MM.1S (cell line): ENCODE data around the gene SLC4A5.

Source experiments
- DNase-seq: peaks from one replicate; pipeline ENCODE4 v3.0.0-alpha.2; 2015
- H2AFZ ChIP-seq: fragments of 300-600 bp; sonication (generic); 2 replicates; pipeline ENCODE4 v1.6.0; 2016; ENCODE audit warnings: antibody characterized with exemption, low read length
- H3F3A ChIP-seq: fragments of 300-600 bp; sonication (generic); 2 replicates; pipeline ENCODE4 v1.6.1; 2016; ENCODE audit warnings: mild to moderate bottlenecking, antibody characterized with exemption, low read length, moderate library complexity, mixed read lengths; ENCODE audit not compliant: insufficient read depth
- H3K27ac ChIP-seq: fragments of 300-600 bp; sonication (generic); 2 replicates; pipeline ENCODE4 v1.5.1; 2016; ENCODE audit warnings: mild to moderate bottlenecking, low read length
- H3K27me3 ChIP-seq: fragments of 300-600 bp; sonication (generic); replicated peaks from 2 replicates; pipeline ENCODE4 v1.6.0; 2016; ENCODE audit warnings: low read length; ENCODE audit not compliant: insufficient read depth
- H3K36me3 ChIP-seq: fragments of 300-600 bp; sonication (generic); replicated peaks from 2 replicates; pipeline ENCODE4 v1.6.1; 2016; ENCODE audit warnings: mild to moderate bottlenecking, low read length, mixed read lengths; ENCODE audit not compliant: insufficient read depth
- H3K4me1 ChIP-seq: fragments of 300-600 bp; sonication (generic); 2 replicates; pipeline ENCODE4 v1.6.1; 2016; ENCODE audit warnings: low read length, mixed read lengths
- H3K4me2 ChIP-seq: fragments of 300-600 bp; sonication (generic); 2 replicates; pipeline ENCODE4 v1.6.0; 2016; ENCODE audit warnings: low read depth, low read length
- H3K4me3 ChIP-seq: fragments of 300-600 bp; sonication (generic); 2 replicates; pipeline ENCODE4 v1.5.1; 2016; ENCODE audit warnings: low read length, mixed read lengths
- H3K79me2 ChIP-seq: fragments of 300-600 bp; sonication (generic); 2 replicates; pipeline ENCODE4 v1.6.1; 2016; ENCODE audit warnings: mixed run types, low read length, mixed read lengths
- H3K9ac ChIP-seq: fragments of 300-600 bp; sonication (generic); 2 replicates; pipeline ENCODE4 v1.6.1; 2016; ENCODE audit warnings: low read length, mixed read lengths
- H3K9me2 ChIP-seq: fragments of 300-600 bp; sonication (generic); replicated peaks from 2 replicates; pipeline ENCODE4 v1.6.1; 2016; ENCODE audit warnings: mild to moderate bottlenecking, low read length, mixed read lengths; ENCODE audit not compliant: insufficient read depth
- H3K9me3 ChIP-seq: fragments of 300-600 bp; sonication (generic); replicated peaks from 2 replicates; pipeline ENCODE4 v1.6.1; 2016; ENCODE audit warnings: mild to moderate bottlenecking, low read length, mixed read lengths; ENCODE audit not compliant: insufficient read depth
- H4K20me1 ChIP-seq: fragments of 300-600 bp; sonication (generic); 2 replicates; pipeline ENCODE4 v1.6.1; 2016; ENCODE audit warnings: mild to moderate bottlenecking, low read length, moderate library complexity, mixed read lengths; ENCODE audit not compliant: insufficient read depth
- EZH2 ChIP-seq: fragments of 300-600 bp; sonication (generic); optimal IDR thresholded peaks from 2 replicates; pipeline ENCODE3; 2017; ENCODE audit warnings: low read depth, mild to moderate bottlenecking, antibody characterized with exemption, low read length, mixed read lengths
- EZH2phosphoT487 ChIP-seq: fragments of 300-600 bp; sonication (generic); IDR thresholded peaks from 2 replicates; pipeline ENCODE4 v1.6.1; 2018; ENCODE audit warnings: antibody characterized with exemption, low read length
- TF ChIP-seq, protein P1 (sequence below): fragments of 300-600 bp; sonication (generic); IDR thresholded peaks from 2 replicates; pipeline ENCODE4 v1.5.1; 2016; ENCODE audit warnings: antibody characterized with exemption, low read length, mixed read lengths

SLC4A5 gene

DNA sequence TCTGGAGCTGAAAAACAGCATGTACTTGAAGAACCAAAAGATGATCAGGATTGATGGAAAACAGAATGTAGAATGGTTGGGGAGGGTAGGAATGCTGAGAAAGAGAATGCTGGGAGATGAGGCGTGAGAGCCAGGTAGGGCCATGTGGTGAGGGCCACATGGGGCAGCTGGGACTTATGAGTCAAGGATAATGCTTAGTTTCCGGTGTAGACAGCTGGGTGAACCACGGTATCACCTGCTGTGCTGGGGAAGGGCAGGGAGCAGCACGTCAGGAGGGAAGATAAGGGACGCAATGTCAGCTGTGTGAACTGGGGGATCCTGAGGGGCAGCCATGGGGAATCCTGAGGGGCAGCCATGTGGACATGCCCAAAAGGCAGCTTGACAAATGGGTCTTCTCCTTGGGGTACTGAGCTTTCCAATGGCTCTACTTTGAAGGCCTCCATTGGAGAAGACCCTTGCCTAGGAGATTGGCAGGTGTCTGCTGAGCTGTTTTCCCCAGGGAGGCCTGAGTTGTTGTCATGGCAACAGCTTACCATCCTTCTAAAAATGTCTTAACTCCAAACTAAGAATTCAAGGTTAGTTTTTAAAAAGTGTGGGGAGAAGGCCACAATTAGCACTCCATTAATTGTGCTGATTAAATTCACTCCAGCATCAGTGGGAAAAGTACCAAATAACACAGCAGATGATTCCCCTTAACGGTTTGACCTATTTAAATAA is 93.7 kb downstream of the SLC4A5 start:
- TF ChIP-seq EZH2 (no peak), EZH2phosphoT487 (no peak)
- TF ChIP-seq, protein P1, sequence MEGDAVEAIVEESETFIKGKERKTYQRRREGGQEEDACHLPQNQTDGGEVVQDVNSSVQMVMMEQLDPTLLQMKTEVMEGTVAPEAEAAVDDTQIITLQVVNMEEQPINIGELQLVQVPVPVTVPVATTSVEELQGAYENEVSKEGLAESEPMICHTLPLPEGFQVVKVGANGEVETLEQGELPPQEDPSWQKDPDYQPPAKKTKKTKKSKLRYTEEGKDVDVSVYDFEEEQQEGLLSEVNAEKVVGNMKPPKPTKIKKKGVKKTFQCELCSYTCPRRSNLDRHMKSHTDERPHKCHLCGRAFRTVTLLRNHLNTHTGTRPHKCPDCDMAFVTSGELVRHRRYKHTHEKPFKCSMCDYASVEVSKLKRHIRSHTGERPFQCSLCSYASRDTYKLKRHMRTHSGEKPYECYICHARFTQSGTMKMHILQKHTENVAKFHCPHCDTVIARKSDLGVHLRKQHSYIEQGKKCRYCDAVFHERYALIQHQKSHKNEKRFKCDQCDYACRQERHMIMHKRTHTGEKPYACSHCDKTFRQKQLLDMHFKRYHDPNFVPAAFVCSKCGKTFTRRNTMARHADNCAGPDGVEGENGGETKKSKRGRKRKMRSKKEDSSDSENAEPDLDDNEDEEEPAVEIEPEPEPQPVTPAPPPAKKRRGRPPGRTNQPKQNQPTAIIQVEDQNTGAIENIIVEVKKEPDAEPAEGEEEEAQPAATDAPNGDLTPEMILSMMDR: no peak
- H3K4me3 ChIP-seq: no peak overlapping the region
- no peak overlapping the region for H3K27ac ChIP-seq
- DNase-seq: no peak
- H2AFZ ChIP-seq: no peak overlapping the region
- H3K79me2 ChIP-seq: no peaks in the 10 kb centered on the region
- H3K9me2 ChIP-seq: no peaks in the 10 kb centered on the region
- H3K9me3 ChIP-seq: no peaks in the 10 kb centered on the region
- H3K9ac ChIP-seq: no peak overlapping the region
- no peak overlapping the region for H3K4me2 ChIP-seq
- no peaks in the 10 kb centered on the region for H4K20me1 ChIP-seq
- no peaks in the 10 kb centered on the region for H3K27me3 ChIP-seq
- H3F3A ChIP-seq: no peaks in the 10 kb centered on the region
- no peaks in the 10 kb centered on the region for H3K36me3 ChIP-seq
- 0 out of 2 replicates have a peak, but pooled peaks cover 7% of the 10 kb centered on the region for H3K4me1 ChIP-seq

DNA sequence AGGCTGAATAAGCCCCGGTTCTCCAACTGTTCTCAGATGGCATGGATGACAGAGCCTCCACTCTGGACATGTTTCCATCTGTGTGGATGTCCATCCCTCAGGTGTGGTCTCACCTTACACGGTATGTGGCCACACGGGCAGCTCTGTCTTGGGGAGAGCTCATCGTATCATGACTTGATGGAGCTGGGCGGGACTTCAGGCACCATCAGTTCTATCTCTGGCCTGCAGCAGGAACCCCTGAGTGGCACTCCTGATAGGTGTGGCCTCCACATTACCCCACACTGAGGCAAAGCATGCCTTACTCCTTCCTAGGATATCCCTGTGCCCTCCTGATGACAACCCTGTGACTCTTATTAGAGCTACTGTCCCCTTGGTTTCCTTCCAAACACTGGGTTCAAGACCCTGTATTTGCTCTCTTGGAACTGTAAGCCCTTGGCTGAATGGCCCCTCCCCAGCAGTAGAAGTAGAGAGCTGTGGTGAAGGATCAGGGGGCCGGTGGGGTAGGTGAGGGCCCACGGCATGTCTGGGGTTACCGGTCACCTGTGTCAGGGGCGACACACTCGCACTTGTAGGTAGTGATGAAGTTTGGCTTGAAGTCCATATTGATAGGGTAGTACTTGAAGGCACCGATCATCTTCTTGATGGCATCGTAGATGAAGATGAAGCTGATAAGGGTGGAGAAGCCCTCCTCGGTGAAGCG is 96.6 kb downstream of the SLC4A5 start:
- Histone ChIP-seq H3K4me3 (no peak overlapping the region), H3K4me2 (no peak overlapping the region), H3K79me2 (no peaks in the 10 kb centered on the region), H3K9ac (no peak overlapping the region), H2AFZ (no peak overlapping the region), H3K4me1 (0 out of 2 replicates have a peak, but pooled peaks cover 7% of the 10 kb centered on the region), H3K9me3 (no peaks in the 10 kb centered on the region), H3K27me3 (no peaks in the 10 kb centered on the region), H3K27ac (no peak overlapping the region), H3K36me3 (no peaks in the 10 kb centered on the region), H3K9me2 (no peaks in the 10 kb centered on the region), H4K20me1 (no peaks in the 10 kb centered on the region), H3F3A (no peaks in the 10 kb centered on the region)
- TF ChIP-seq EZH2phosphoT487 (no peak), EZH2 (no peak)
- TF ChIP-seq, protein P1: no peak
- no peak for DNase-seq

- Histone ChIP-seq H3K9me3 (no peaks in the 10 kb centered on the region), H3K79me2 (no peaks in the 10 kb centered on the region), H3K27me3 (no peaks in the 10 kb centered on the region), H3K4me3 (no peak overlapping the region), H3K9ac (no peak overlapping the region), H3K36me3 (no peaks in the 10 kb centered on the region), H3K27ac (no peak overlapping the region), H3F3A (no peaks in the 10 kb centered on the region), H3K4me2 (no peak overlapping the region), H3K4me1 (0 out of 2 replicates have a peak, but pooled peaks cover under 1% of the 10 kb centered on the region), H3K9me2 (no peaks in the 10 kb centered on the region), H2AFZ (no peak overlapping the region), H4K20me1 (no peaks in the 10 kb centered on the region)
- TF ChIP-seq EZH2 (no peak), EZH2phosphoT487 (no peak)
- TF ChIP-seq, protein P1: no peak
- DNase-seq: no peak
Observed at GRCh38 chr2:74244286-74244685, 98.9 kb downstream of the SLC4A5 start.
